Body of pancreas (tissue), 4 donors: ENCODE results near the gene AJAP1. TPM values are rescaled to one million over a fixed set of nuclear protein-coding genes. Genes with fewer than 3 reads are reported as not detected.

Experiments
- ATAC-seq: fragments of 150-250 bp; one replicate; pipeline ENCODE4 v1.9.1; 2016
- DNase-seq, 4 donors: peaks; one replicate each; pipeline ENCODE4 v3.0.0-alpha.2; 2019
- H3K27ac ChIP-seq, 4 donors: fragments of 200-600 bp; sonication (generic); 1 replicate in 3 of 4; 2 replicates in 1 of 4; pipeline versions ENCODE4 v1.5.1 to v1.6.1; 2016 to 2019; ENCODE audit warnings: mild to moderate bottlenecking in 1 of 4, mixed read lengths in 1 of 4, moderate library complexity in 1 of 4
- H3K27me3 ChIP-seq, 2 donors: fragments of 200-600 bp; sonication (generic); one replicate each; pipeline ENCODE4 v1.6.0; 2016; ENCODE audit warnings: mild to moderate bottlenecking in 1 of 2
- H3K36me3 ChIP-seq, 2 donors: fragments of 200-600 bp; sonication (generic); replicated peaks in 1 of 2; 2 replicates each; pipeline ENCODE4 v1.5.1; 2016; ENCODE audit warnings: low read depth in 2 of 2; ENCODE audit not compliant: insufficient read depth in 1 of 2
- H3K4me1 ChIP-seq: fragments of 200-600 bp; sonication (generic); one replicate; pipeline ENCODE4 v1.6.0; 2016
- H3K4me3 ChIP-seq, 2 donors: fragments of 200-600 bp; sonication (generic); 1 replicate in 1 of 2; 2 replicates in 1 of 2; pipeline ENCODE4 v1.5.1; 2016 to 2019
- H3K9me3 ChIP-seq, 3 donors: fragments of 200-600 bp; sonication (generic); 1 replicate in 2 of 3; 2 replicates in 1 of 3; pipeline ENCODE4 v1.5.1; 2016
- POLR2A ChIP-seq, 3 donors: fragments of 450-650 bp; IDR thresholded peaks; one replicate each; pipeline ENCODE4 v1.6.1; 2016; ENCODE audit warnings: antibody characterized with exemption in 3 of 3, mild to moderate bottlenecking in 2 of 3
- WGBS, 2 donors: methylation state at CpG; one replicate each; pipeline ENCODE4 v1.1.5; 2017; 5-methylcytosine and 5-hydroxymethylcytosine counted together
- intact Hi-C: fragments of 100-400 bp; cut with DNase I; formaldehyde crosslinking; loops from one replicate; pipeline ENCODE4 v1.15.1; 2023
- total RNA-seq, 2 donors: library from RNA; depleted of rRNA; stranded (reverse); fragments of >200 nt; gene quantifications; one replicate each; pipeline ENCODE4 v1.1.0, GENCODE V29; 2016
- TF ChIP-seq, protein P1 (sequence below), 7 experiments: fragments of 450-650 bp in 4 of 7; fragments of 200-600 bp in 3 of 7; sonication (generic) in 3 of 7; IDR thresholded peaks; one replicate each; pipeline ENCODE4 v1.5.1; 2016 to 2019; ENCODE audit warnings: antibody characterized with exemption in 7 of 7

The AJAP1 gene
- total RNA-seq, 2 donors from 2014 or later = 0.66 to 2.9 TPM

DNA sequence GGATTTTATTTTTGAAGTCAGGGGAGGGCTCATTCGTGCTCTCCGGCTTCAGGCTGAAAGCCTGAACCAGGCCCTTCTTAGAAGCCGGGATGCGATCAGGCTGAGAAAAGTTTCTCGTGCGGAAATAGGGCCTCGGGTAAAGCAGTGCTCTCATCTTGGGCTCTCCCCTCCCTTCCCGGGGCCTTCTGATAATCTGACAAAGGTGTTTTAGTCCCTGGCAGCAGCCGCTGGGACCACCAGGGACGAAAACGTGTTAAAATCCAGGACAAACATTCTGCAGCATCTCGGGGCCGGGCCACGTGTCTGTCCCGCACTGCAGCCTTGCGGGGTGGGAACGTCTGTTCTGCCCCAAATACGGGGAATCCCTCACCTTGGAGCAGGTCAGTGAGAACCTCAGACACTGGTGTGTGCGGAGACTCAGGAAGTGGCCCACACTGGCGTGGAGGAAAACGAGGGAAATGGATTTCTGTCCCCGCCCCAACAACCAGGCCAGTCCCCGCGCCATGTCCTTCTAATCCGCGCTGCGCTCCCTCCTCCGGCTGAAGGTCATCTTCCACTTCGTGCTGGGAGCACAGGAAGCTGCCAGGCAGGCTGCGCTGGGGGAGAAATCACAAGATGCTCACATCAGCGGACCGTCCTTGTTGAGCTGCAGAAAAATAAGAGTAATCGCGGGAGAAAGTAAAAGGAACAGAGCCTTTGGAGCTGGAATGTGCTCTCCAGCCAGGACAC is 16.6 kb upstream of the AJAP1 start:
- no peak for DNase-seq
- intact Hi-C loops = no loop called here
- no peak for ATAC-seq
- Histone ChIP-seq H3K9me3 (no peaks in the 10 kb centered on the region), H3K27ac (no peak overlapping the region), H3K4me3 (no peak overlapping the region), H3K36me3 (no peaks in the 10 kb centered on the region), H3K4me1 (no peaks in the 10 kb centered on the region), H3K27me3 (no peaks in the 10 kb centered on the region)
- TF ChIP-seq POLR2A (IDR thresholded peaks at IDR 0.05) = no peak
- TF ChIP-seq, protein P1, sequence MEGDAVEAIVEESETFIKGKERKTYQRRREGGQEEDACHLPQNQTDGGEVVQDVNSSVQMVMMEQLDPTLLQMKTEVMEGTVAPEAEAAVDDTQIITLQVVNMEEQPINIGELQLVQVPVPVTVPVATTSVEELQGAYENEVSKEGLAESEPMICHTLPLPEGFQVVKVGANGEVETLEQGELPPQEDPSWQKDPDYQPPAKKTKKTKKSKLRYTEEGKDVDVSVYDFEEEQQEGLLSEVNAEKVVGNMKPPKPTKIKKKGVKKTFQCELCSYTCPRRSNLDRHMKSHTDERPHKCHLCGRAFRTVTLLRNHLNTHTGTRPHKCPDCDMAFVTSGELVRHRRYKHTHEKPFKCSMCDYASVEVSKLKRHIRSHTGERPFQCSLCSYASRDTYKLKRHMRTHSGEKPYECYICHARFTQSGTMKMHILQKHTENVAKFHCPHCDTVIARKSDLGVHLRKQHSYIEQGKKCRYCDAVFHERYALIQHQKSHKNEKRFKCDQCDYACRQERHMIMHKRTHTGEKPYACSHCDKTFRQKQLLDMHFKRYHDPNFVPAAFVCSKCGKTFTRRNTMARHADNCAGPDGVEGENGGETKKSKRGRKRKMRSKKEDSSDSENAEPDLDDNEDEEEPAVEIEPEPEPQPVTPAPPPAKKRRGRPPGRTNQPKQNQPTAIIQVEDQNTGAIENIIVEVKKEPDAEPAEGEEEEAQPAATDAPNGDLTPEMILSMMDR (IDR thresholded peaks at IDR 0.05) = no peak
- 28 to 40% methylated on average over 28 to 34 of the region's 34 CpGs for WGBS, 2 donors

DNA sequence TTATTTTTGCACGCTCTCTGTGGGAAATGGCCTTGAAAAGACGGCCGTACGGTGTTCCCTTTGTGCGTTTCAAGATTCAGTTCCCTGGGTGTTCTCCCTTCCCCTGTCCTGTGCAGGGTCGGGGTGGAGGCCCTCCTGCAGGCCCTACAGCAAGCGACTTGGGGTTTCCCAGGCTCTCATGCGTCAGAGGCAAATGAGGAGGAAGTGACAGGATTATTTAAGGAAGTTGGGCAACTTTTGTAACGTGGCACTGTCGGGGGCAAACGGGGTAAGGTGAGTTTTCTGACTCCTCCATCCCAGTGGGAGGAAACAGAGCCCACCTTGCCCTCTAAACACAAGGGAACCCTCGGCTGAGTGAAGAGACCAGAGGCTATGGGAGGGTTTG is 16.1 kb upstream of the AJAP1 start:
- TF ChIP-seq, protein P1 (IDR thresholded peaks at IDR 0.05) = no peak
- TF ChIP-seq POLR2A (IDR thresholded peaks at IDR 0.05) = no peak
- Histone ChIP-seq H3K36me3 (no peaks in the 10 kb centered on the region), H3K27me3 (no peaks in the 10 kb centered on the region), H3K9me3 (no peaks in the 10 kb centered on the region), H3K4me1 (no peaks in the 10 kb centered on the region), H3K4me3 (no peak overlapping the region), H3K27ac (no peak overlapping the region)
- ATAC-seq (no peak), DNase-seq (peak in 1 of 4 donors; percentile 26)
- intact Hi-C loops = no loop called here
- WGBS, 2 donors = 12 to 28% methylated on average over 12 of the region's 12 CpGs

DNA sequence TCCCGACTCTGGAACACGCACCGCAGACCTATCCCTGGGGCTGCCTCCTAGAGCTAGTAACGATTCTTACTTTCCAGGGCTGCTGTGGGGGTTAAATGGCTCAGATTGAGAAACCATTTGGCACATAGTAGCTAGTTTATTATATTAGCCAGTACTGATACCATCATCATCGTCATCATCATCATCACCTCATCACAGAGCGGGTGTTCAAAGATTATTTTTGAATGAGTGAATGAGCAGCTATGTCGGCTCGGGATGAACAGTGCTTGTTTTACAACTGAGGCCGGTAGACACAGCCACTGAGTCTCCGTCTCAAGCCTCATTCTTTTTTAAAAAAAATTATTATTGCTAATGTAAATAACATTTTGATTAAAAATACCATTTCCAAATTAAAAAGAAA is 13.5 kb upstream of the AJAP1 start:
- 69 to 72% methylated on average over 10 of the region's 10 CpGs for WGBS, 2 donors
- H3K36me3 ChIP-seq = no peaks in the 10 kb centered on the region
- DNase-seq = no peak
- TF ChIP-seq, protein P1 (IDR thresholded peaks at IDR 0.05) = no peak
- TF ChIP-seq POLR2A (IDR thresholded peaks at IDR 0.05) = no peak
- no peaks in the 10 kb centered on the region for H3K9me3 ChIP-seq
- no peak overlapping the region for H3K4me3 ChIP-seq
- intact Hi-C loops = no loop called here
- no peaks in the 10 kb centered on the region for H3K27me3 ChIP-seq
- ATAC-seq = no peak
- no peak overlapping the region for H3K27ac ChIP-seq
- no peaks in the 10 kb centered on the region for H3K4me1 ChIP-seq

DNA sequence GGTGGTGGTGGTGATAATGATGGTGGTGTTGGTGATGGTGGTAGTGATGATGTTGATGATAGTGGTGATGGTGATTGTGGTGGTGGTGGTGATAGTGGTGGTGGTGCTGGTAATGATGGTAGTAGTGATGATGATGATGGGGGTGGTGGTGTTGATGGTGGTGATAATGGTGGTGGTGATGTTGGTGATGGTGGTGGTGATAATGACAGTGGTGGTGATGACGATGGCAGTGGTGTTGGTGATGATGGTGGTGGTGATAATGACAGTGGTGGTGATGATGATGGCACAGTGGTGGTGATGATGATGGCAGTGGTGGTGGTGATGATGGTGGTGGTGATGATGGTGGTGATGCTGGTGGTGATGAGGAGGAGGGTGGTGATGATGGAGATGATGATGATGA is 7.0 kb upstream of the AJAP1 start:
- TF ChIP-seq POLR2A (IDR thresholded peaks at IDR 0.05) = no peak
- TF ChIP-seq, protein P1 (IDR thresholded peaks at IDR 0.05) = no peak
- Histone ChIP-seq H3K9me3 (no peaks in the 10 kb centered on the region), H3K27me3 (no peaks in the 10 kb centered on the region), H3K36me3 (no peaks in the 10 kb centered on the region), H3K4me3 (no peak overlapping the region), H3K27ac (no peak overlapping the region), H3K4me1 (peaks cover 2% of the 10 kb centered on the region)
- intact Hi-C loops = no loop called here
- no peak for DNase-seq
- no peak for ATAC-seq
- 53 to 76% methylated on average over 1 of the region's 1 CpG for WGBS, 2 donors

DNA sequence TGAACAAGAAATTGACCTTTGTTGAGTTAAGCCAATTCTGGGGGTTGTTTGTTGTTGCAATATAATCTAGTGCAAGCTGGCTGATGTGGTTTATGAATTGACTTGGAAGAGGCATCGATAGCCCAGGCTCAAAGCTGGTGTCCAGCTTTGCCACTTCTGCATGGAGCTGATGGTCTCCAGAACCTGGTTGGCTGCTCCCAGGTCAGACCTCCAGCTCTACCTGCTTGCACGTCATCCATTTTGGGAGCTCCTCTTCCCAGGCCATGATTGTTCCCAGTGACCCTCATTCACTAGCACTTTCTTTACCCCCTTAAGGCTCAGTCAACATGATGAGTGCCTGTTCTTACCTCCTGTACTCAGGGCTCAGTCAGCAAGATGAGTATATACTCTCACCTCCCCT is 5.8 kb upstream of the AJAP1 start:
- TF ChIP-seq, protein P1 (IDR thresholded peaks at IDR 0.05) = no peak
- H3K4me1 ChIP-seq = peaks cover 12% of the 10 kb centered on the region
- H3K9me3 ChIP-seq = no peaks in the 10 kb centered on the region
- DNase-seq = no peak
- H3K36me3 ChIP-seq = no peaks in the 10 kb centered on the region
- intact Hi-C loops = no loop called here
- no peak for ATAC-seq
- no peak overlapping the region for H3K4me3 ChIP-seq
- H3K27ac ChIP-seq = no peak overlapping the region
- 75 to 96% methylated on average over 2 of the region's 2 CpGs for WGBS, 2 donors
- H3K27me3 ChIP-seq = peaks cover 0 to 9% of the 10 kb centered on the region in 2 donors
